Subcutaneous abdominal adipose tissue (tissue), 5 donors: ENCODE measurements around the gene MORN1.

Source experiments
- H3K27ac ChIP-seq: one replicate; pipeline ENCODE4 v1.7.0; 2013; ENCODE audit warnings: low read depth, mild to moderate bottlenecking, inconsistent platforms, low read length, moderate library complexity
- H3K27me3 ChIP-seq, 5 donors: one replicate each; pipeline ENCODE4 v1.7.0; 2013; ENCODE audit warnings: low read length in 5 of 5, inconsistent platforms in 1 of 5; ENCODE audit not compliant: control insufficient read depth in 5 of 5, insufficient read depth in 4 of 5
- H3K36me3 ChIP-seq, 5 donors: one replicate each; pipeline ENCODE4 v1.7.0; 2013; ENCODE audit warnings: low read length in 5 of 5; ENCODE audit not compliant: control insufficient read depth in 5 of 5, insufficient read depth in 5 of 5
- H3K4me1 ChIP-seq, 5 donors: one replicate each; pipeline ENCODE4 v1.7.0; 2013; ENCODE audit warnings: low read length in 5 of 5, mild to moderate bottlenecking in 3 of 5, moderate library complexity in 1 of 5; ENCODE audit not compliant: control insufficient read depth in 5 of 5, insufficient read depth in 5 of 5
- H3K4me3 ChIP-seq, 5 donors: one replicate each; pipeline ENCODE4 v1.7.0; 2013; ENCODE audit warnings: low read length in 5 of 5, low read depth in 1 of 5
- H3K9ac ChIP-seq, 5 donors: one replicate each; pipeline ENCODE4 v1.7.0; 2013; ENCODE audit warnings: low read length in 5 of 5, mild to moderate bottlenecking in 4 of 5, moderate library complexity in 3 of 5
- H3K9me3 ChIP-seq, 5 donors: one replicate each; pipeline ENCODE4 v1.7.0; 2013; ENCODE audit warnings: low read length in 5 of 5; ENCODE audit not compliant: control insufficient read depth in 5 of 5
- donor health status: healthy.
- donor health status: healthy.
- donor health status: healthy.
- donor health status: healthy.
- donor health status: healthy.

MORN1 gene

DNA sequence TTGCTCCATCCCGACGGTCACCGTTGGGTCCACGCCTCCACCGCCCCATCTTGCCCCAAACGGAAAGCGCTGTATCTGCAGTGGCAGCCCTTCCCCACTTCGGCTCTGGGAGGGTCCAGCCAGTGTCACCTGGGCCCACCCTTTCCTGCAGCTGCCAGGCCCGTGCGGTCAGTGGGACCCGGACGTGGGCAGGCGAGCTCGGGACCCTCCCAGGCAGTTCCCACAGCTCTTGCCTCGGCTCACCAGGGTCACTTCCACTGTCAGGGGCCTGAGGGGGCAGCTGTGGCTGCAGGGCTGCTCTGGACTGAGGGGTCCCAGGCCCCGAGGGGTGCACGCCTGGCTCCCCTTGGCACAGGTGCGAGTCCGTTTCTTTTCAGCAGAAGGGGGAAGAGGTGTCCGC lies 82.5 kb downstream of the MORN1 start:
- Histone ChIP-seq H3K9me3 (no peaks in the 10 kb centered on the region), H3K27ac (no peak overlapping the region), H3K27me3 (no peaks in the 10 kb centered on the region), H3K9ac (peak overlapping the region in 1 of 5 donors; percentile 35), H3K4me1 (peaks cover 1 to 50% (median 40%) of the 10 kb centered on the region in 5 donors), H3K4me3 (no peak overlapping the region), H3K36me3 (peaks cover 5 to 55% (median 52%) of the 10 kb centered on the region in 5 donors)

DNA sequence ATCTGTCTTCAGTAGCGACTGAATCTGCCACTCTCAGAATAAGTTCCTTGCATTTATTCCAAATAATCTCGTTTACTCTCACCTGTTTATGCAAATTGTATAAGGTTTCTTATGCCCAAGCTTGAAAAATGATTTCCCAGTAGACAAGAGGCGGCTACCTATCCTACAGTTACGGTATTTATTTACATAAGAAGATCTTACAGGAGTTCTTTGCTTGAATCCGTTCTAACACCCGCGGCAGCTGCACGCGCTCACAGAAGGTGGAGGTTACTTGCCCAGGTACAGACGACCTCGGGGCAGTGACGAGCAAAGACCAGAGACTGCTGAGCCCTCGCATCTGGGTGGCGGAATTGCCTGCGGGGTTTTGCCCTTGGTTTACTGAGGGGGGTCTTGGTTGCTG lies 83.4 kb downstream of the MORN1 start:
- H3K4me1 ChIP-seq: peaks cover 0 to 42% (median 32%) of the 10 kb centered on the region in 5 donors
- H3K9ac ChIP-seq: no peak overlapping the region
- no peaks in the 10 kb centered on the region for H3K9me3 ChIP-seq
- H3K27ac ChIP-seq: no peak overlapping the region
- H3K4me3 ChIP-seq: no peak overlapping the region
- H3K36me3 ChIP-seq: peaks cover 5 to 64% (median 61%) of the 10 kb centered on the region in 5 donors
- no peaks in the 10 kb centered on the region for H3K27me3 ChIP-seq

DNA sequence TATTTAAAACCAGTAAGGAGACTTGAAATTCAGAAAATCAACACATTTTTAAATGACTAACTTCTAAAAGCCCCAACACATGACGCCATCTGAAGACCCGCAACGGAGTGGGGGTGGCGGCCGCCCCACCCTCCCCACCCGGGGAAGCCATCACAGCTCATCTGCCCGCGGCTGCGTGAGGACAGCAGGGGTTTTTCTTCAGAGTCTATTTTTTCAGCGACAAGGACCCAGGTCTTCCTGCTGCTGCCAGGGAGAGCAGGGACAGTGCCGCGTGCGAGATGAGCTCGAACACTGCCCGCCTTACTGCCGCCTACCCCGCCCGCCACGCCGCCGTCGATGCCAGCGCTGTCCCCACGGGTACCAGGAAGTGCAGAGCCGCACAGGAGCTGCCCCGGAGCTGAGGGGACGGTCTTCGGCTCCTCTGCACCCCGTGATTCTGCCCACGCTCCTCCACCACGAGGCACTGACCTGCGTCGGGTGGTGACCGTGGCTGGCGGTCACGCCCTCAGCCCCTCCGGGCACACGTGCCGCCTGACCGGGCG lies 84.2 kb downstream of the MORN1 start:
- Histone ChIP-seq H3K27ac (no peak overlapping the region), H3K4me1 (peaks cover 0 to 38% (median 26%) of the 10 kb centered on the region in 5 donors), H3K36me3 (peaks cover 5 to 68% (median 64%) of the 10 kb centered on the region in 5 donors), H3K9ac (no peak overlapping the region), H3K4me3 (no peak overlapping the region), H3K9me3 (no peaks in the 10 kb centered on the region), H3K27me3 (no peaks in the 10 kb centered on the region)

DNA sequence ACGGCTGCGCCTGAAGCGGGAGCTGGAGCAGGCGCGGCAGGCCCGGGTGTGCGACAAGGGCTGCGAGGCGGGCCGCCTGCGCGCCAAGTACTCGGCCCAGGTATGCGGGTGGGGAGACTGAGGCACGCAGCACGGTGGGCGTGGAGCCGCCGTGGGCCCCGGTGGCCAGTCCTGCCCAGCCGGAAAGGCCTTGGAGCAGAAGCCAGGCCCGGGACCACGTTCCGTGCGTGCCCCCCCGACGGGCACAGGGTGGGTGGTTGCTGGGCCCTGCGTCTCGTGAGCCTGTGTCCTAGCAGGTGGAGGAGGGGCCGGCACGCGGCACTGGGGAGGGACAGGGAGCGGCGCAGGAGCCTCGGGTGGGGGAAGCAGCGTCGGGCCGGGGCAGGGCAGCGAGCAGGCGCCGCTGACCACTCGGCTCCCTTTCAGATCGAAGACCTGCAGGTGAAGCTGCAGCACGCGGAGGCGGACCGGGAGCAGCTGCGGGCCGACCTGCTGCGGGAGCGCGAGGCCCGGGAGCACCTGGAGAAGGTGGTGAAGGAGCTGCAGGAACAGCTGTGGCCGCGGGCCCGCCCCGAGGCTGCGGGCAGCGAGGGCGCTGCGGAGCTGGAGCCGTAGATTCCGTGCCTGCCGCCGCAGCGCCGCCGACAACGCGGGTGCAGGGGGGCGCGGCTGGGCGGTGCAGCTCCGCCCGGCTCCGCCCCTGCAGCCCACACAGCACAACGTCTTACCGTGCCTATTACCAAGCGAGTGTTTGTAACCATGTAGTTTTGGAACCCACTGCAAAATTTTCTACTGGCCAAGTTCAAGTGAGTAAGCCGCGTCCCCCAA lies 85.0 kb downstream of the MORN1 start:
- Histone ChIP-seq H3K4me3 (no peak overlapping the region), H3K27ac (no peak overlapping the region), H3K9ac (no peak overlapping the region), H3K36me3 (peaks cover 5 to 68% (median 64%) of the 10 kb centered on the region in 5 donors), H3K4me1 (peaks cover 0 to 38% (median 25%) of the 10 kb centered on the region in 5 donors), H3K27me3 (no peaks in the 10 kb centered on the region), H3K9me3 (no peaks in the 10 kb centered on the region)

DNA sequence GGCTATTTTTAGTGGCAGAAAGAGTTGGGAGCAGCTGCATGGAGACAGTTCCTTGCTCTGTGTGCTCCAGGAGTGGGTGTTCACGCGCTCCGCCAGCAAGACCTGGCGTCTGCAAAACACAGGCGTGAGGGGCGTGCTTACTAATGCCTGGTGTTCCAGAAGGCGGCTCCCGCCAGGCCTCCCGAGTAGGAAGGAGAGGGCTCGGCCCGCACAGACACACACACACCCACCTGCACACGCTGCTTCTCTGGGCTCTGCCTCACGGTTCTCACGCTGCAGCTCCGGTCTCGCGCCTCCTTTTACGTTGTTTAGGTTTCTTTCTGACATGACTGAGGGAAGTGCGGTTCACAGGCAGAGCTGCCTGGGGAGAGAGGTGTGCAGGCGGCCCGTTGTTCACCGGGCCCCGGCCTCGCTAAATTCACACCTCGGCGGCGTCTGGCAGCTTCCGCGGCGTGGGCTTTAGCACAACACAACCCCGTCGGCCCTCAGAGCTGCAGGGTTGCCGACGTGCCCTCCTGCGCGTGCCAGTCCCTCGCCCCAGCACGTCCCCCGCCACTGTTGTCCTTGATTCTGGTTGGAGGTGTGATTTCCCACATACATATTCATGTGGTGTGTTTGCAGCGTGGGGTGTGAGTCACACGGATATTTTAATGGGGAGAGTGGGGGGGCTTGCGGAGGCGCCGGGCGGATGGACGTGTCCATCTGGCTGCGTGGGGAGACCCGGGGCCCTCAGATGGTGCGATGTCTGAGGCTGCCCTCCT lies 86.3 kb downstream of the MORN1 start:
- no peak overlapping the region for H3K9ac ChIP-seq

DNA sequence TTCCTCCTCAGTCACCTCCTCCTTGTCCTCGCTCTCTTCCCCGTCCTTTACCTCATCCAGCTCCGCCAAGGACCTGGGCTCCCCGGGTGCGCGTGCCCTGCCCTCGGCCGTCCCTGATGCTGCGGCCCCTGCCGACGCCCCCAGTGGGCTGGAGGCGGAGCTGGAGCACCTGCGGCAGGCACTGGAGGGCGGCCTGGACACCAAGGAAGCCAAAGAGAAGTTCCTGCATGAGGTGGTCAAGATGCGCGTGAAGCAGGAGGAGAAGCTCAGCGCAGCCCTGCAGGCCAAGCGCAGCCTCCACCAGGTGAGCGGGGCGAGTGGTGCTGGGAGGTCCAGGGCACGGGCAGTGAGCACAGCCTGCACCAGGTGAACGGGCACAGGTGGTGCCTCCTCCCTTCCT lies 87.1 kb downstream of the MORN1 start:
- H3K4me1 ChIP-seq: peaks cover 7 to 45% (median 33%) of the 10 kb centered on the region in 5 donors
- no peak overlapping the region for H3K9ac ChIP-seq
- no peaks in the 10 kb centered on the region for H3K9me3 ChIP-seq
- H3K27me3 ChIP-seq: no peaks in the 10 kb centered on the region
- no peak overlapping the region for H3K27ac ChIP-seq
- no peak overlapping the region for H3K4me3 ChIP-seq
- peaks cover 5 to 67% (median 64%) of the 10 kb centered on the region in 5 donors for H3K36me3 ChIP-seq

More for the DNA sequence above, 86.3 kb downstream of the MORN1 start:
- no peak overlapping the region for H3K4me3 ChIP-seq
- peaks cover 5 to 68% (median 64%) of the 10 kb centered on the region in 5 donors for H3K36me3 ChIP-seq
- no peaks in the 10 kb centered on the region for H3K9me3 ChIP-seq
- no peaks in the 10 kb centered on the region for H3K27me3 ChIP-seq
- no peak overlapping the region for H3K27ac ChIP-seq
- peaks cover under 1 to 38% (median 27%) of the 10 kb centered on the region in 5 donors for H3K4me1 ChIP-seq

DNA sequence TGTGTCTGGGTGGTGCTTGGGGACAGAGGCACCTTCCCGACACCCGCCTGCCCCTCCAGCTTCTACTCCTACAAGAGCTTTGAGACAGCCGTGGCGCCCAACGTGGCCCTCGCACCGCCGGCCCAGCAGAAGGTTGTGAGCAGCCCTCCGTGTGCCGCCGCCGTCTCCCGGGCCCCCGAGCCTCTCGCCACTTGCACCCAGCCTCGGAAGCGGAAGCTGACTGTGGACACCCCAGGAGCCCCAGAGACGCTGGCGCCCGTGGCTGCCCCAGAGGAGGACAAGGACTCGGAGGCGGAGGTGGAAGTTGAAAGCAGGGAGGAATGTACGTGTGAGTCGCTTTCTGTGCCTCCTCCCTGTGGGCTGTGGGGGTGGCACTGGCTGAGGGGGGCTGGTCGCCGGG lies 87.6 kb downstream of the MORN1 start:
- H3K36me3 ChIP-seq: peaks cover 5 to 63% (median 59%) of the 10 kb centered on the region in 5 donors
- H3K4me3 ChIP-seq: no peak overlapping the region
- no peaks in the 10 kb centered on the region for H3K9me3 ChIP-seq
- peaks cover 8 to 50% (median 38%) of the 10 kb centered on the region in 5 donors for H3K4me1 ChIP-seq
- no peak overlapping the region for H3K27ac ChIP-seq
- no peak overlapping the region for H3K9ac ChIP-seq
- no peaks in the 10 kb centered on the region for H3K27me3 ChIP-seq

DNA sequence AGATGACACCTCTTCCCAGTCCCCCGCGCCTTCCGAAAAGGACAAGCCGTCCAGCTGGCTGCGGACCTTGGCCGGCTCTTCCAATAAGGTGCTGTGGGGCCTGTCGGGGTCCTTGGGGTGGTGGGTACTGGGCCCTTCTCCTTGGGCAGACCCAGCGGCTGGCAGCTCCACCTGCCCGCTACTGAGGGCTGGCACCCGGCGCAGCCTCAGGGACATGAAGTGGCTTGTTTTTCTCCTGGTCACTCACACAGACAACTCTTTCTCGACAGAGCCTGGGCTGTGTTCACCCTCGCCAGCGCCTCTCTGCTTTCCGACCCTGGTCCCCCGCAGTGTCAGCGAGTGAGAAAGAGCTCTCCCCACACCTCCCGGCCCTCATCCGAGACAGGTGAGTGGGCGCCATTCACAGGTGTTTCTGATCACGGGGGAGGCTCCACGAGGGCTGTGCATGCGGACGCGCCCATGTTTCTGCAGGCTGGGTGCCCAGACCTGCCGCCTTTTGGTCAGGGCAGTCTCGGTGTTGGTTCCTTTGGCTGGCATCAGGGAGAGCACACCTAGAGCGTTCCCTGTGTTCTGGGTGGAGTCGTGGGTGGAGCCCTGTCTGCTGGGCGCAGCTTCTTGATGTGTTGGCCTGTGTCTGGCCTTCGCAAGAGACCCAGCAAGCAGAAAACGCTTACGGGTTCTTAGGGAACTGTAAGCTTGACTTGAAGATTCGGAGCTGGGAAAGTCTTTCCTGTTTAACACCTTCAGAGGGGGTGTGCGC lies 88.2 kb downstream of the MORN1 start:
- H3K27me3 ChIP-seq: no peaks in the 10 kb centered on the region
- H3K9me3 ChIP-seq: no peaks in the 10 kb centered on the region
- H3K36me3 ChIP-seq: peaks cover 5 to 57% (median 53%) of the 10 kb centered on the region in 5 donors
- H3K4me1 ChIP-seq: peaks cover 8 to 55% (median 44%) of the 10 kb centered on the region in 5 donors
- H3K4me3 ChIP-seq: no peak overlapping the region
- H3K9ac ChIP-seq: no peak overlapping the region
- H3K27ac ChIP-seq: peak overlapping the region; percentile 82

DNA sequence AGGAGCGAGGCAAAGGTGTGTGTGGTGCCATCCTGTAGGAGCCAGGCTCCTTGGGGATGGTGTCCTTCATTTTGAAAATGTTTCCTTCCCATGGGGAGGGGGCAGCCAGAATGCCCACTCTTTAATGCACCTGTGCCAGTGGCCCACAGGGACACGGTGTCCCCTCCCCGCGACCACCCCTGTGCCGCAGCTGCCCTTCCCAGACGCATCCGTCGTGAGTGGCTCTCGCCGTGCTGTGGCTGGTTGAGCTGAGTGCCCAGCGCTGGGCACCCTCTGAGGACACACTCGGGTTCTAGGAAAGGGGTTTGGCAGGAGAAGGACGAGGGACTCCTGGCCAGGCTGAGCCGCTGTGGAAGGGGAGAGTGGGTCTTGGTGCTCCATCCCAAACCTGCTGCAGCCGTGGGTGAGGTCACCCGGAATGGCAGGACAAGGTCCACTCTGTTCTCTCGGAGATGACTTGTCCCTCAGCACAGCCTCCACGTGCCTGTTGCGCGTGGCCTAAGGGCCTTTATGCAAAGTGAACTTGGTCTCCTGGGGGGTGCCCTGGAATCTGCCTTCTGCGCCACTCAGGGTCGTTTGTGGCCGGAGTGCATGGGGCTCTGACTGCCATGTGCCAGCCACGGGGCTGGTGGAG lies 88.9 kb downstream of the MORN1 start:
- peaks cover 0 to 53% (median 49%) of the 10 kb centered on the region in 5 donors for H3K36me3 ChIP-seq
- peaks cover 8 to 63% (median 48%) of the 10 kb centered on the region in 5 donors for H3K4me1 ChIP-seq
- peak overlapping the region; percentile 82 for H3K27ac ChIP-seq

More for the DNA sequence above, 88.9 kb downstream of the MORN1 start:
- Histone ChIP-seq H3K9ac (no peak overlapping the region), H3K9me3 (no peaks in the 10 kb centered on the region), H3K4me3 (no peak overlapping the region), H3K27me3 (no peaks in the 10 kb centered on the region)
